ENCODE results near the gene RALGAPA1. TPM values are rescaled to one million over a fixed set of nuclear protein-coding genes. Genes with fewer than 3 reads are reported as not detected.

RALGAPA1 gene
- total and polyA plus RNA-seq, 2 of the 13 experiments (the other 11 are each of a cell fraction or from before 2014, with no cell fraction given): 65.0 to 89.2 TPM

DNA sequence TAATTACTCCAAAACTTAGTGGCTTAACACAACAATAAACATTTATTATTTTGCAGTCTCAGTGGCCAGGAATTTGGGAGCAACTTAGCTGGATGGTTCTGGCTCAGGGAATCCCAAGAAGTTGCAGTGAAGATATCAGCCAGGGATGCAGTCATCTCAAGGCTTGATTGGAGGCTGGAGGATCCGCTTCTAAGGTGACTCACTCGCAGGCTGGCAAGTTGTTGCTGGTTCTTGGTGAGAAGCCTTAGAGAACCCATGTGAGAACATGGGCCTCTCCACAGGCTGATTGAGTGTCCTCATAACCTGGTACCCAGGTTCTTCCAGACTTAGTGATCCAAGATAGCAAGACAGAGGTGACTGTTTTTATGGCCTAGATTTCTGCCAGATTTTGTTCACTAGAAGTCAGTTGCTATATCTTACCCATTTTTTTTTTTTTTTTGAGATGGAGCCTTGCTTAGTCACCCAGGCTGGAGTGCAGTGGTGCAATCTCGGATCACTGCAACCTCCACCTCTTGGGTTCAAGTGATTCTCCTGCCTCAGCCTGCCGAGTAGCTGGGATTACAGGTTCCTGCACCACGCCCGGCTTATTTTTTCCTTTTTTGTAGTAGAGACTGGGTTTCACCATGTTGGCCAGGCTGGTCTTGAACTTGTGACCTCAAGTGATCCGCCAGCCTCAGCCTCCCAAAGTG, 49.6 kb upstream of the RALGAPA1 start:
- Histone ChIP-seq H2AFZ (ENCODE audit: low read length) (no peak overlapping the region), H3K79me2 (ENCODE audit: insufficient read depth, low read length) (no peaks in the 10 kb centered on the region), H3K4me3 (replicated peaks in 1 of 3; ENCODE audit: insufficient read depth in 1 of 3, low read depth in 2 of 3, low read length in 3 of 3) (no peak overlapping the region), H3K4me1 (ENCODE audit: insufficient read depth, low read length) (no peaks in the 10 kb centered on the region), H3K36me3 (replicated peaks in 1 of 2; ENCODE audit: control insufficient read depth in 1 of 2, insufficient read depth in 2 of 2, low read length in 2 of 2) (peaks cover 14 to 40% of the 10 kb centered on the region in 2 experiments), H3K4me2 (ENCODE audit: low read depth, low read length) (no peak overlapping the region), H4K20me1 (ENCODE audit: insufficient read depth, low read length) (no peaks in the 10 kb centered on the region), H3K9ac (ENCODE audit: insufficient read depth, low read depth, low read length) (no peak overlapping the region), H3K27me3 (ENCODE audit: control insufficient read depth in 1 of 2, insufficient read depth in 2 of 2, low read length in 2 of 2) (no peaks in the 10 kb centered on the region), H3K9me3 (ENCODE audit: low read length) (no peaks in the 10 kb centered on the region), H3K27ac (ENCODE audit: extremely low read length, insufficient read depth, low read length) (no peak overlapping the region)
- POLR2A ChIA-PET: no interaction called here
- DNase-seq (ENCODE audit: low spot score) (no peak), FAIRE-seq (no peak), ATAC-seq (no peak; the same call in 2 of the 3 replicates)
- intact Hi-C loops (cut with micrococcal nuclease; ENCODE audit: unreplicated experiment) (no loop called here), in situ Hi-C loops (cut with HindIII; ENCODE audit: extremely low pct_ligation_motif_present, low pct_unique_long_range_greater_than_20kb) (loop anchor here (25.0 kb wide), 1 partner anchor 1979 kb away; no protein-coding TSS in a partner anchor)
- BruUV-seq (replicated peaks): no TSS peak
- CTCF ChIA-PET (ENCODE audit: low intra/inter-chr PET ratio, low total read pairs): no interaction called here
- 97% methylated on average over 7 of the region's 7 CpGs for WGBS (ENCODE audit: low lambda C conversion rate)
- no peak for TF ChIP-seq BRCA1 (CRISPR knock-in tag; IDR thresholded peaks at IDR 0.05)
- TF ChIP-seq TEAD3 (CRISPR knock-in tag; optimal IDR thresholded peaks at IDR 0.05; ENCODE audit: borderline replicate concordance): no peak
- no peak for TF ChIP-seq ZNF530 (CRISPR knock-in tag; IDR thresholded peaks at IDR 0.05; ENCODE audit: low read depth)
- TF ChIP-seq MTA3 (CRISPR knock-in tag; IDR thresholded peaks at IDR 0.05): no peak
- TF ChIP-seq ZBTB2 (CRISPR knock-in tag; IDR thresholded peaks at IDR 0.05; ENCODE audit: low read depth): no peak
- TF ChIP-seq DMAP1 (CRISPR knock-in tag; IDR thresholded peaks at IDR 0.05): no peak
- TF ChIP-seq AFF4 (CRISPR knock-in tag; IDR thresholded peaks at IDR 0.05): no peak
- no peak for TF ChIP-seq ZNF460 (CRISPR knock-in tag; IDR thresholded peaks at IDR 0.05; ENCODE audit: borderline replicate concordance)
- no peak for TF ChIP-seq ZNF562 (CRISPR knock-in tag; IDR thresholded peaks at IDR 0.05; ENCODE audit: borderline replicate concordance)
- TF ChIP-seq XBP1 (CRISPR knock-in tag; IDR thresholded peaks at IDR 0.05): no peak
- no peak for TF ChIP-seq POLR2AphosphoS5 (IDR thresholded peaks at IDR 0.05; ENCODE audit: low read depth, low read length)
- no peak for TF ChIP-seq TAF1 (CRISPR knock-in tag; IDR thresholded peaks at IDR 0.05)
- no peak for TF ChIP-seq PCBP2 (optimal IDR thresholded peaks at IDR 0.05; ENCODE audit: low read depth, low read length, poor library complexity, severe bottlenecking)
- TF ChIP-seq SOX5 (CRISPR knock-in tag; IDR thresholded peaks at IDR 0.05; ENCODE audit: borderline replicate concordance): no peak
- no peak for TF ChIP-seq ZNF326 (CRISPR knock-in tag; IDR thresholded peaks at IDR 0.05; ENCODE audit: borderline replicate concordance)
